Calu3 (cell line): ENCODE results near the gene NR4A1. TPM values are rescaled to one million over a fixed set of nuclear protein-coding genes. Genes with fewer than 3 reads are reported as not detected.

Experiments
- BruUV-seq: library from RNA; stranded (reverse); fragments of 400-500 nt; replicated peaks from 2 replicates; lab custom pipeline; 2021; lab: Mats Ljungman, UMichigan
- CTCF ChIA-PET: fragments of 300-600 bp; sonication (Branson Sonifier 250); formaldehyde crosslinking; loops from one replicate; lab custom pipeline; 2022; ENCODE audit warnings: antibody characterized with exemption; lab: Charles Lee
- DNase-seq: peaks from one replicate; pipeline ENCODE4 v3.0.0; 2022
- H3K27ac Mint-ChIP-seq: one replicate; pipeline ENCODE4 v1.8.0; 2022; ENCODE audit warnings: mixed read lengths; ENCODE audit not compliant: unreplicated experiment
- H3K27me3 Mint-ChIP-seq: one replicate; pipeline ENCODE4 v1.8.0; 2022; ENCODE audit warnings: mixed read lengths; ENCODE audit not compliant: unreplicated experiment
- H3K36me3 Mint-ChIP-seq: one replicate; pipeline ENCODE4 v1.8.0; 2022; ENCODE audit warnings: mild to moderate bottlenecking, moderate library complexity, mixed read lengths; ENCODE audit not compliant: insufficient read depth, unreplicated experiment
- H3K4me1 Mint-ChIP-seq: one replicate; pipeline ENCODE4 v1.8.0; 2022; ENCODE audit warnings: mild to moderate bottlenecking, low read depth, mixed read lengths; ENCODE audit not compliant: unreplicated experiment
- H3K4me3 Mint-ChIP-seq: one replicate; pipeline ENCODE4 v1.8.0; 2022; ENCODE audit warnings: mild to moderate bottlenecking, low read depth, moderate library complexity, mixed read lengths; ENCODE audit not compliant: unreplicated experiment
- H3K9me3 Mint-ChIP-seq: one replicate; pipeline ENCODE4 v1.8.0; 2022; ENCODE audit warnings: low read depth, mixed read lengths; ENCODE audit not compliant: unreplicated experiment
- intact Hi-C: fragments of 100-400 bp; cut with micrococcal nuclease; formaldehyde crosslinking; loops from one replicate; pipeline ENCODE4 v1.10.0; 2022; ENCODE audit not compliant: unreplicated experiment
- total RNA-seq: library from RNA; stranded (reverse); gene quantifications from 2 replicates; pipeline ENCODE4 v1.2.3, GENCODE V29; 2022
- TF ChIP-seq, protein P1 (sequence below): fragments of 200-600 bp; IDR thresholded peaks from one replicate; pipeline ENCODE4 v1.8.0; 2022; ENCODE audit warnings: antibody characterized with exemption; ENCODE audit not compliant: unreplicated experiment

The NR4A1 gene
- total RNA-seq, 1 experiment from 2014 or later = 18.9 TPM

DNA sequence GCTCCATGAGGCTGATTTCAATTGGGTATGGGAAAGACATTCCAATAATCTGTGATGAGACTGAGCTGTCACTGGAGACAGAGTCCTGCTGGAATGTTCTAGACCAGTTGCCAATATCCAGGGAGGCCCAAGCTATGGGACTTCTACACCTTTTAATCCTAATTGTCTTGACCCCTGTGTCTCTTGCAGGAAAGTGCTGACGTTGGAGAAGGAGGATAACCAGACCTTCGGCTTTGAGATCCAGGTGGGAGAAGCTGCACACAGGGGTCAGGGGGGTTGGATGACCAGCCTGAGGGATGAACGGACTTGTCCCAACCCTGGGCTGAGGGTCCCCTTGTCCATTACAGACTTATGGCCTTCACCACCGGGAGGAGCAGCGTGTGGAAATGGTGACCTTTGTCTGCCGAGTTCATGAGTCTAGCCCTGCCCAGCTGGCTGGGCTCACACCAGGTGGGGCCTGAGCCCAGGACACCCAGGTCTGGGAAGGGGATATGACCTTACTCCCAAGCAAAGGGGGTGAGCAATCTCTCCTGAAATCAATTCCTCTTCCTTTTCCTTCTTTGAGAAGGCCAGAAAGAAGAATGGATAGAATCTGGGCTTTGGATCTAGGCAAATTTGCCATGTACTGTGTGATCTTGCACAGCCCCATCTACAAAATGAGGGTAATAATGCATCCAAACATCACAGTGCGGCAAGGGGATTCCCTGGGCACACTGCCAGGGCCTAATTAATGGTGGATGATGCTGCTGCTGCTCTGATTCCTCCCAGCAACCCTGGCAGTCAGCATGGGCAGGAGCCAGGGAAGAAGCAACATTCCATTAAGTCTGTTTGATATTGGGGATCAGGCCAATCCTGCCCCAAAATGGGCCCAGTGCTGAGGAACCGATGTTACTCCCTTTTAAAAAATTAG, 40.3 kb upstream of the NR4A1 start:
- peaks cover 5% of the 10 kb centered on the region for H3K27me3 Mint-ChIP-seq
- TF ChIP-seq, protein P1, sequence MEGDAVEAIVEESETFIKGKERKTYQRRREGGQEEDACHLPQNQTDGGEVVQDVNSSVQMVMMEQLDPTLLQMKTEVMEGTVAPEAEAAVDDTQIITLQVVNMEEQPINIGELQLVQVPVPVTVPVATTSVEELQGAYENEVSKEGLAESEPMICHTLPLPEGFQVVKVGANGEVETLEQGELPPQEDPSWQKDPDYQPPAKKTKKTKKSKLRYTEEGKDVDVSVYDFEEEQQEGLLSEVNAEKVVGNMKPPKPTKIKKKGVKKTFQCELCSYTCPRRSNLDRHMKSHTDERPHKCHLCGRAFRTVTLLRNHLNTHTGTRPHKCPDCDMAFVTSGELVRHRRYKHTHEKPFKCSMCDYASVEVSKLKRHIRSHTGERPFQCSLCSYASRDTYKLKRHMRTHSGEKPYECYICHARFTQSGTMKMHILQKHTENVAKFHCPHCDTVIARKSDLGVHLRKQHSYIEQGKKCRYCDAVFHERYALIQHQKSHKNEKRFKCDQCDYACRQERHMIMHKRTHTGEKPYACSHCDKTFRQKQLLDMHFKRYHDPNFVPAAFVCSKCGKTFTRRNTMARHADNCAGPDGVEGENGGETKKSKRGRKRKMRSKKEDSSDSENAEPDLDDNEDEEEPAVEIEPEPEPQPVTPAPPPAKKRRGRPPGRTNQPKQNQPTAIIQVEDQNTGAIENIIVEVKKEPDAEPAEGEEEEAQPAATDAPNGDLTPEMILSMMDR = no peak
- no TSS peak for BruUV-seq
- intact Hi-C loops = no loop called here
- no peaks in the 10 kb centered on the region for H3K4me1 Mint-ChIP-seq
- no peak for DNase-seq
- H3K27ac Mint-ChIP-seq = no peak overlapping the region
- no peaks in the 10 kb centered on the region for H3K36me3 Mint-ChIP-seq
- H3K4me3 Mint-ChIP-seq = no peak overlapping the region
- no peaks in the 10 kb centered on the region for H3K9me3 Mint-ChIP-seq
- CTCF ChIA-PET = no interaction called here

DNA sequence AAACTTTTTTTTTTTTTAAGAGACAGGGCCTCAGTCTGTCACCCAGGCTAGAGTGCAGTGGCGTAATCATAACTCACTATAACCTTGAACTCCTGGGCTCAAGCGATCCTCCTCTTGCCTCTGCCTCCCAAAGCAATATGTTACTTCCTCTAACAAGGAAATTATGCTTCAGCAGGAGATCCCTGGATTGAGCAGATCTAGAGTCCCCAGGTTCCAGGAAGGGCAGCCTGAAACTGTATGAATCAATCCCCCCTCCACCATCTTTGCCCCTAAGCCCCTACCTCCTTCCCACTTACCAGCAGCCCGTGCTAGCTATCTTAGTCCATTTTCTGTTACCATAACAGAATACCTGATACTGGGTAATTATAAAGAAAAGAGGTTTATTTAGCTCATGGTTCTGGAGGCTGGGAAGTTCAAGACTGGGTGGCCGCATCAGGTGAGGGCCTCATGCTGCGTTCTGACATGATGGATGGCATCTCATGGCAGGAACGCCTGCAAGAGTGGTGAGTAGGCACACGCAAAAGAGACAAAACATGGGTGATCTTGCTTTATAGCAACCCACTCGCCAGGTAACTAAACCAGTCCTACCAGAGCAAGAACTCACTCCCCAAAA, 39.5 kb upstream of the NR4A1 start:
- BruUV-seq = no TSS peak
- H3K9me3 Mint-ChIP-seq = no peaks in the 10 kb centered on the region
- CTCF ChIA-PET = no interaction called here
- intact Hi-C loops = no loop called here
- TF ChIP-seq, protein P1 = no peak
- no peaks in the 10 kb centered on the region for H3K4me1 Mint-ChIP-seq
- H3K27ac Mint-ChIP-seq = no peak overlapping the region
- no peak for DNase-seq
- H3K4me3 Mint-ChIP-seq = no peak overlapping the region
- no peaks in the 10 kb centered on the region for H3K27me3 Mint-ChIP-seq
- no peaks in the 10 kb centered on the region for H3K36me3 Mint-ChIP-seq

DNA sequence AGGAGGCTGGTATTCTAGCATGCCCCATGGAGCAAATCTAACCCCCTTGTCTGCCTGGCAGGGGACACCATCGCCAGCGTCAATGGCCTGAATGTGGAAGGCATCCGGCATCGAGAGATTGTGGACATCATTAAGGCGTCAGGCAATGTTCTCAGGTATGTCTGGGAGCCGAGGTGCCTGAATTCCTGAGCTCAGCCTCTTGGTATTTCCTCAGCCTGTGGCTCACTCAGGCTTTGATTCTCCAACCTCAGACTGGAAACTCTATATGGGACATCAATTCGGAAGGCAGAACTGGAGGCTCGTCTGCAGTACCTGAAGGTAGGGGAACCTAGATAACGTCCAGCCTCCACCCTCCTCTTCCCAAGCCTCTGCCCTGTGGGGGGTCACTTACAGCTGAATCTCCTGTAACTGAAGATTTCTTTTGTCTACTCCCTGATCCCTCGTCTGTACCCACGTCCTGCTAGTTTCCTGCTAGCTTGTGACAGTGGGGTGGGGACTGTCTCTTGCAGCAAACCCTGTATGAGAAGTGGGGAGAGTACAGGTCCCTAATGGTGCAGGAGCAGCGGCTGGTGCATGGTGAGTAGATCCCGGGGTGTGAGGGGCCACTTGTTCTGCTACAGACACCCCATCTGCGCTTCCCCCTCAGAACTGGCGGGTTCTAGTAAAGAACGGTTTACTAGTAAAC, 37.5 kb upstream of the NR4A1 start:
- Mint-ChIP-seq H3K4me3 (no peak overlapping the region), H3K27ac (no peak overlapping the region), H3K36me3 (no peaks in the 10 kb centered on the region), H3K27me3 (no peaks in the 10 kb centered on the region), H3K4me1 (no peaks in the 10 kb centered on the region), H3K9me3 (no peaks in the 10 kb centered on the region)
- TF ChIP-seq, protein P1 = no peak
- intact Hi-C loops = no loop called here
- CTCF ChIA-PET = no interaction called here
- DNase-seq = no peak
- BruUV-seq = no TSS peak

DNA sequence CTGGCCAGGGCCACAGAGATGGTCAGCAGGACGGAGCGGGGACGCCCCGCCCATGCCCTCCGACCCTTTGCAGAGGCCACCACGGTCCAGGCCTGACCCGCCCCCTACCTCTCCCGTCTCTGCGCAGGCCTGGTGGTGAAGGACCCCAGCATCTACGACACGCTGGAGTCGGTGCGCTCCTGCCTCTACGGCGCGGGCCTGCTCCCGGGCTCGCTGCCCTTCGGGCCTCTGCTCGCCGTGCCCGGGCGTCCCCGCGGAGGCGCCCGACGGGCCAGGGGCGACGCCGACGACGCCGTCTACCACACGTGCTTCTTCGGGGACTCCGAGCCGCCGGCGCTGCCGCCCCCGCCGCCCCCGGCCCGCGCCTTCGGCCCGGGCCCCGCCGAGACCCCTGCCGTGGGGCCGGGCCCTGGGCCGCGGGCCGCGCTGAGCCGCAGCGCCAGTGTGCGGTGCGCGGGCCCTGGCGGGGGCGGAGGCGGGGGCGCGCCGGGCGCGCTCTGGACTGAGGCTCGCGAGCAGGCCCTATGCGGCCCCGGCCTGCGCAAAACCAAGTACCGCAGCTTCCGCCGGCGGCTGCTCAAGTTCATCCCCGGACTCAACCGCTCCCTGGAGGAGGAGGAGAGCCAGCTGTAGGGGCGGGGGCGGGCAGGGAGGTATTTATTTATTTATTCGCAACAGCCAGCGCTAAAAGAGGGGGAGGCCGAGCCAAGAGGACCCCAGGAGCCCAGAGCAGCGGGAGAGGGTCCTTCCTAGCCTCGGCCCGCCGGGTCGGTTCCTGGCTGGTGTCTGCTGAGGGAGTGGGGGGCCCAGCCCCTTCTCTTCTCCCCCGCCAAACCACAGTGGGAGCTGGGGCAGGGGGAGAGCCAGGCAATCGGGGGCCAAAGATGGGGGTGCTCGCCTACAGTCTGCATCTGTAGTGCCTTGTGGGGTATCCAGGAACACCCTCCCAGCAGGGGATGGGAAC, 36.4 kb upstream of the NR4A1 start:
- no peaks in the 10 kb centered on the region for H3K27me3 Mint-ChIP-seq
- CTCF ChIA-PET = no interaction called here
- TF ChIP-seq, protein P1 = no peak
- no peak overlapping the region for H3K4me3 Mint-ChIP-seq
- DNase-seq = no peak
- BruUV-seq = no TSS peak
- no peaks in the 10 kb centered on the region for H3K9me3 Mint-ChIP-seq
- H3K4me1 Mint-ChIP-seq = peaks cover 3% of the 10 kb centered on the region
- intact Hi-C loops = no loop called here
- no peak overlapping the region for H3K27ac Mint-ChIP-seq
- no peaks in the 10 kb centered on the region for H3K36me3 Mint-ChIP-seq
